Vagina (tissue), 2 donors: Measurements from ENCODE around the gene SLC25A26.

ENCODE experiments used
- POLR2A ChIP-seq, 2 donors: fragments of 450-650 bp; IDR thresholded peaks; one replicate each; pipeline ENCODE4 v1.6.1; 2017; ENCODE audit warnings: antibody characterized with exemption in 2 of 2, mild to moderate bottlenecking in 2 of 2, moderate library complexity in 2 of 2
- TF ChIP-seq, protein P1 (sequence below), 3 experiments: fragments of 450-650 bp in 2 of 3; fragments of 200-600 bp in 1 of 3; sonication (generic) in 1 of 3; IDR thresholded peaks; one replicate each; pipeline ENCODE4 v1.5.1; 2017 to 2019; ENCODE audit warnings: antibody characterized with exemption in 3 of 3, mild to moderate bottlenecking in 2 of 3, moderate library complexity in 2 of 3

DNA sequence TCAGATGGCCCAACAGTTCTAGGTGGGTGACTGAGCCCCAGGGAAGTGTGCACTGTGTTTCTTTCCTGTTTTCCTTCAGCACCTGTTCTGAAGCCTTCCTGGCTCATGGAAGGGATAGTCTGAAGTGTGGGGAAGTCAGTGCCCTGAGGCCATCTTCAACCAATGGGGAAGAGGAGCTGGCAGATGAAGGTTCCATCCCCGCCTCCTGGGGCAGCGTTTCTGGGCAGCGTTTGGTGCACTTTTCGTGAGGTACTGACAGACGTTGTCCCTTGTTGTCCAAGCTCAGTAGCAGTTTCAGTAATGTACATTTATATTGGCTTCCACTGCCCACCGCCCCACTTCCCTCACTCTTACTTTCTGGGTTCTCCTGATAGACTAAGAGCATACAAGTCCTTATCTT lies 42.6 kb upstream of the SLC25A26 start:
- TF ChIP-seq, protein P1, sequence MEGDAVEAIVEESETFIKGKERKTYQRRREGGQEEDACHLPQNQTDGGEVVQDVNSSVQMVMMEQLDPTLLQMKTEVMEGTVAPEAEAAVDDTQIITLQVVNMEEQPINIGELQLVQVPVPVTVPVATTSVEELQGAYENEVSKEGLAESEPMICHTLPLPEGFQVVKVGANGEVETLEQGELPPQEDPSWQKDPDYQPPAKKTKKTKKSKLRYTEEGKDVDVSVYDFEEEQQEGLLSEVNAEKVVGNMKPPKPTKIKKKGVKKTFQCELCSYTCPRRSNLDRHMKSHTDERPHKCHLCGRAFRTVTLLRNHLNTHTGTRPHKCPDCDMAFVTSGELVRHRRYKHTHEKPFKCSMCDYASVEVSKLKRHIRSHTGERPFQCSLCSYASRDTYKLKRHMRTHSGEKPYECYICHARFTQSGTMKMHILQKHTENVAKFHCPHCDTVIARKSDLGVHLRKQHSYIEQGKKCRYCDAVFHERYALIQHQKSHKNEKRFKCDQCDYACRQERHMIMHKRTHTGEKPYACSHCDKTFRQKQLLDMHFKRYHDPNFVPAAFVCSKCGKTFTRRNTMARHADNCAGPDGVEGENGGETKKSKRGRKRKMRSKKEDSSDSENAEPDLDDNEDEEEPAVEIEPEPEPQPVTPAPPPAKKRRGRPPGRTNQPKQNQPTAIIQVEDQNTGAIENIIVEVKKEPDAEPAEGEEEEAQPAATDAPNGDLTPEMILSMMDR (IDR thresholded peaks at IDR 0.05): no peak
- no peak for TF ChIP-seq POLR2A (IDR thresholded peaks at IDR 0.05)
